Stimulated activated naive CD8-positive, alpha-beta T cell treated with anti-CD3 and anti-CD28 coated beads, Interleukin-15, amount 100 ng/mL, for 72 hours (primary cell): ENCODE data around the gene GLIS2.

Source experiments
- ATAC-seq: fragments of 150-1000 bp; cut with Tn5 transposase; 2 replicates; pipeline ENCODE4 v1.10.0; 2021; ENCODE audit warnings: mild to moderate bottlenecking, moderate library complexity
- DNase-seq, 2 donors: peaks; one replicate each; pipeline ENCODE4 v3.0.0; 2021 to 2022
- H3K27ac Mint-ChIP-seq, 2 donors: one replicate each; pipeline ENCODE4 v1.8.0; 2022; ENCODE audit warnings: mild to moderate bottlenecking in 2 of 2, mixed read lengths in 2 of 2, moderate library complexity in 2 of 2
- H3K27me3 Mint-ChIP-seq: one replicate; pipeline ENCODE4 v1.8.0; 2022; ENCODE audit warnings: mixed read lengths
- H3K4me1 Mint-ChIP-seq: one replicate; pipeline ENCODE4 v1.8.0; 2022; ENCODE audit warnings: mild to moderate bottlenecking, mixed read lengths
- H3K4me3 Mint-ChIP-seq, 2 donors: one replicate each; pipeline ENCODE4 v1.8.0; 2022; ENCODE audit warnings: mild to moderate bottlenecking in 2 of 2, mixed read lengths in 2 of 2, moderate library complexity in 1 of 2
- H3K9me3 Mint-ChIP-seq, 2 donors: one replicate each; pipeline ENCODE4 v1.8.0; 2022; ENCODE audit warnings: mixed read lengths in 2 of 2

The GLIS2 gene

DNA sequence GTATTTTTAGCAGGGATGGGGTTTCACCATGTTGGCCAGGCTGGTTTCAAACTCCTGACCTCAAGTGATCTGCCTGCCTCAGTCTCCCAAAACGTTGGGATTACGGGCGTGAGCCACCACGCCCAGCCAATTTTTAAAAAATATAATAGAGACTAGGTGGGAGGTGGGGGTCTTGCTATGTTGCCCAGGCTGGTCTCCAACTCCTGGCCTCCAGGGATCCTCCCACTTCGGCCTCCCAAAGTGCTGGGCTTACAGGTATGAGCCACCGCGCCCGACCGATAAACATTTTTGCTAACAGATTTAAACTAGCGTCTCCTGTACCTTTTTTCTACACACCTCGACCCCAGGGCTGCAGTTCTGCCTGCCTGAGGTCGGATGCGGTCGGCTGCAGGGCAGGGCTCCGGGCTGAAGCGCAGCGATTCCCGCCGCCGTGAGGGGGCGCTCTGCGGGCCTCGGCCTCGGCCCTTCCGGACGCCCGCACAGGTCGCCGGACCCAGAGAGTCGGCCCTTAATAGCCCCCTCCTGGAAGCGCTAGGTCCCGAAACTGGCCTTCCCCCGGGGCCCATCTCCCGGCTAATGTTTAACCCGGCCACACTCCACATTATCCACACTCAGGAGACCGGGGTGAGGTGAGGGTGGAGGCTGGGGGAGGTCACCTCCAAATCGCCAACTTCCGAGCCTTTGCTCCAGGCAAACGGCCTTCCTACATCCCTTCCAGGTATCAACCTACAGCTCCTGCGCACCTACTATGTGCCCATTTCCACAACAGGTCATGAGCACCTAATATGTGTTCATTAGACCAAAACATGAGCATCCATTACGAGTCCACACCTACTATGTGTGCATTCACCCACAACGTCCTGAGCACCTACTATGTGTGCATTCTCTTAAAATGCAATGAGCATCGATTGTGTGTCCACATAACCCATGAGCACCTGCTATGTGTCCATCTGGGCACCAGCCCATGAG lies 2.0 kb upstream of the GLIS2 start:
- ATAC-seq = peak; percentile 33
- no peak overlapping the region for H3K27ac Mint-ChIP-seq
- H3K27me3 Mint-ChIP-seq = peaks cover 60% of the 10 kb centered on the region
- H3K9me3 Mint-ChIP-seq = no peaks in the 10 kb centered on the region
- peak in 1 of 2 donors; percentile 37 for DNase-seq
- peak overlapping the region in 1 of 2 donors; percentile 84 for H3K4me3 Mint-ChIP-seq
- H3K4me1 Mint-ChIP-seq = peaks cover 39% of the 10 kb centered on the region

DNA sequence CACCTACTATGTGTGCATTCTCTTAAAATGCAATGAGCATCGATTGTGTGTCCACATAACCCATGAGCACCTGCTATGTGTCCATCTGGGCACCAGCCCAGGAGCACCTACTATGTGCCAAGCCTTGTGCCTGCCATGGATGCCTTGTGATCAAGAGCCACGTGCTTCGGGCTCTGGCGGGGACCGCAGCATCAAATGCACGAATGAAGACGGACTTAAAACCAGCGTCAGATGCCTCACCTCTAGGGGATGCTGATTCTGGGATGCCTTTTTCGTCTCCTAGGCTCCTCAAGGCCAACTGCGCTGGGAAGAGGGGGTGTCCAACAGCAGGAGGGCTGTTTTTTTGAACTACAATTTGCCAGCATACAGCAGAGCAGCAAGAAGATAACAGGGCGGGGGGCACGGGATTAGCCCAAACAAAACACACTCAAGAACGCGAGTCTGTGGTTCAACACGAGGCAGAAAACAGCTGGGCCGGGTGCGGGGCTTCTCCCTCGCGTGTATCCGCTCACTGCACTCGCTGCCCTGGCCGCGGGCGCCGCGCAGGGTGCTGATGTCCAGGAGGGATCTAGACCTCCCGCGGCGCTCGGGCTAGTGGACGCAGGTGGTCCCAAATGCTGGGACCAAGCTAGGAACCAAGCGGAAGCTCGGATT lies 1.2 kb upstream of the GLIS2 start:
- Mint-ChIP-seq H3K4me3 (peak overlapping the region; percentile 84 to 86), H3K9me3 (no peaks in the 10 kb centered on the region), H3K4me1 (peaks cover 39% of the 10 kb centered on the region), H3K27ac (peak overlapping the region in 1 of 2 donors; percentile 26), H3K27me3 (peaks cover 62% of the 10 kb centered on the region)
- no peak for DNase-seq
- ATAC-seq = peak; percentile 19

DNA sequence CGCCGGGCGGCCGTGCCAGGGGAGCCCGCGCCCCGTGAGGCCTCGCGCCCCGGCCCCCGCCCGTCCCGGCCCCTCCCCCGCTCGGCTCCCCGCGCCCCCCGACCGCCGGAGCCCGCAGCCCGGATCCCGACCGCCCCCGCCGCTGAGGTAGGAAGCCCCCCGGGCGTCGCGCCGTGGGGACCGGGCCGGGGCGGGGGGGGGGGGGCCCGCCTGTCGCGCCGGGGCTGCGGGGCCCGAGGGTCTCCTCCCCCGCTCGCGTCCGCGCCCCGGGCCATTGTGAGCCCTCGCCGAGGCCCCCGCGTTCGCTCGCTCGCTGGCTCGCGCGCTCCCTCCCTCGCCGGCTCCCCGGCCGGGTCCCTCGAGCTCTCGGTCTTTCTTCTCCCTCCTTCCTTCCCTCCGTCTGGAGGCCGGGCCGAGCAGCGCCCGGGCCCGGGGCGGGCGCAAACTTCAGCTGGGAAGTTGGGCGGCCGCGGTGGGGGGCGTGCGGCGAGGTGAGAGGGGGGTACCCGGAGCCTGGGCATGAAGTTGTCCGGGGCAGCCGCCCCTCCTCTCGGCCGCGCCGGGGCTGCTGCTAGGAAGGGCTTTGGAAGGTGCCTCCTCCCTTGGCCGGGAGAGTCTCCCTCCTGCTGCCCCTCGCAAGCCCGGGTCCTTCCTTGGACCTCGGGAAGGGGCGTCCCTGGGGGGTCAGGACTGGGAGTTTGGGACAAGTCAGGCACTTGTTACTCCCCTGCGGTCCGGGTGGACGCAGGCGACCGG lies 419 bp downstream of the GLIS2 start:
- H3K4me1 Mint-ChIP-seq = peaks cover 36% of the 10 kb centered on the region
- ATAC-seq = no peak
- H3K4me3 Mint-ChIP-seq = peak overlapping the region; percentile 53 to 69
- peaks cover 47% of the 10 kb centered on the region for H3K27me3 Mint-ChIP-seq
- no peak overlapping the region for H3K27ac Mint-ChIP-seq
- H3K9me3 Mint-ChIP-seq = no peaks in the 10 kb centered on the region
- no peak for DNase-seq

DNA sequence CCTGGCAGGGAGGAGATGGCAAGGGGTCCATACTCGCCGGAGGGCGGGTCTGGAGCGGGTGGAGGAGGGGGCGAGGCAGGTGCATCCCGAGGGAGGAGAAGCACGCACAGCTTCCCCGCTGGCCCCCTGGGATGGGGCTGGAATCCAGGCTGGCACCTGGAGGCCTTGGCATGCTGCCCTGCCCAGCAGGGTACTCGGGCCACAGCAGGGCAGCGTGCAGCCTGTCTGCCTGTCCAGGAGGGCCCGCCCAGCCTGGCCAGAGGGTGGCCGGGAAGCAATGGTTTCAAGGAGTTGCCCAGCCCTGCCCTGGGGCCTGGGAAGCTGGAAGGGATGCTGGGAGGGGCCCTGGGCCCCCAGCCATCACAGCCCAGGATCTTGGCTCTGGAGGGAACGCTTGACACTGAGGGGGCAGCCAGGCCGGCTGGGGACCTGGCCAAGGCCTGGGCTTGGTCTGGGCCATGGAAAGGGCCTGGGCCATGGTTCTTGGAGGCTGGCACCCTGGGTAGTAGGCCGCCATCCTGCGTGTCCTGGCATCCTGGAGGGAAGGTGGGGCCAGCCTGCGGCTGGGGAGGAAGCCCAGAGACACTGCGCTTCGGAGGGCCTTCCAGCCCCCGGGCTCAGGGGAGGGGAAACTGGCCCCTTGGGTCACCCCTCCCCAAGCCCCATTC lies 1.1 kb downstream of the GLIS2 start:
- H3K27me3 Mint-ChIP-seq = peaks cover 45% of the 10 kb centered on the region

DNA sequence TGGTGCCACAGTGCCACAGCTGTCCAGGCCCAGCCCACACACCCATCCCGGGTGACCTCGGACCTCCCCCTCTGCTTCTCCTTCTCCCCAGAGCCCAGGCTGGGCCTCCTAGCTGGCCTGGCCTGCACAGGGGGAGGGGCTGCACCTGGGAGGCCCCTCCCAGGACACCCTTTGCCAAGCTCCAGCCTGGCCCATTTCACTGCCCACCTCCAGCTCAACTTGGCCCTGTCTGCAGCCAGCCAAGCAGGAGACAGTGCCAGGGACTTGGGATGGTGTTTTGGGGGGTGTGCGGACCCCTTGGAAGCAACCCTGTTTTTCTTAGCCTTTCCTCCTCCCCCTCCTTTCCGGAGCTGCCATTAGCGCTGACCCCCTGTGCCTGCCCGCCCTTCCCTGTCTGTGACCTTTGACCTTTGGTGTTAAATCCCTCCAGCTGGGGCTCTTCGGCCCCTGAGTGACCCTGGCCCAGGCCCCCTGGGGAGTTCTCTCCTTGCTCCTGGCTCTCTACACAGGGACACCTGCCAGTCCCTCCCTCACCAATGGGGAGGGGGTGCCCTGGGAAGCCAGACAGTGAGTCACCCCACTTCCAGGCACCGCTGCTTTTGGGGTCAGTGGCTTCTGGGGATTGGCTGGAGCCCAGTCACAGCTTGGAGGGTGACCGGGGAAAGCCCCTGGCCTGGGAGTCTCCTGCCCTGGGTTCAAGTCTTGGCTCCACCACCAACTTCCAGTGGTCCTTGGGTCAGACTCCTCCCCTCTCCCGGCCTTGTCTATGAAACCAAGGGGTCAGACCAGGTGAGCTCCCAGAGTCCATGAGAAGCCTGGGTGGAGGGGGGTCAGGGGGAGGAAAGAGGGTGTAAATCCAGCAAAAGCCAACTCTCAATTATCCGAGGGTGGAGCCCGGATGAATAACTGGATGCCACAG lies 1.9 kb downstream of the GLIS2 start:
- H3K4me1 Mint-ChIP-seq = peaks cover 36% of the 10 kb centered on the region
- peaks cover 45% of the 10 kb centered on the region for H3K27me3 Mint-ChIP-seq
- no peaks in the 10 kb centered on the region for H3K9me3 Mint-ChIP-seq
- H3K4me3 Mint-ChIP-seq = no peak overlapping the region
- H3K27ac Mint-ChIP-seq = peak overlapping the region in 1 of 2 donors; percentile 65
- no peak for DNase-seq
- ATAC-seq = no peak

More for the DNA sequence above, 1.1 kb downstream of the GLIS2 start:
- peak overlapping the region in 1 of 2 donors; percentile 69 for H3K4me3 Mint-ChIP-seq
- peaks cover 36% of the 10 kb centered on the region for H3K4me1 Mint-ChIP-seq
- ATAC-seq (no peak), DNase-seq (no peak)
- no peaks in the 10 kb centered on the region for H3K9me3 Mint-ChIP-seq
- no peak overlapping the region for H3K27ac Mint-ChIP-seq

DNA sequence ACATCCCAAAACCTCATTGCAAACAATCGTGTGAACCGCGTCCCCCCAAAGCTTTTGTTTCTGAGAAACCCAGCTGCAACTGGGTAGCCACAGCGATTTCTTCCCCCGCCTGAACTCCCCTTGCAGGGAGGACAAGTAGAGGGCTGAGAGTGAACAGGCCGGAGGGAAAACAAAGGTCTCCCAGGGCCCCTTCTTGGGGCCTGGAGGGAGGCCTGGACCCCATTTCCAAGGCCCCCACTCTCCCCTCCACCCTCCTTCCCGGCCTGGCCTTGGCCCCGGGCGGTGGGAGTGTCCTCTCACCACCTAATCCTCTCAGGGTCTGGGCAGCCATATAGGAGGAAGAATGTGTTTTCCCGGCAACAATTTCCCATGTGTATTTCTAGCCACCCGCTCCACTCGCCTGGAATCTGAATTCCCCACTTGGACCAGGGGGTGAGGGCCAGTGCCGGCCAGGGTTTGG lies 2.6 kb downstream of the GLIS2 start:
- Mint-ChIP-seq H3K9me3 (no peaks in the 10 kb centered on the region), H3K27ac (no peak overlapping the region), H3K4me3 (no peak overlapping the region), H3K27me3 (peaks cover 45% of the 10 kb centered on the region), H3K4me1 (peaks cover 36% of the 10 kb centered on the region)
- ATAC-seq (no peak), DNase-seq (no peak)

DNA sequence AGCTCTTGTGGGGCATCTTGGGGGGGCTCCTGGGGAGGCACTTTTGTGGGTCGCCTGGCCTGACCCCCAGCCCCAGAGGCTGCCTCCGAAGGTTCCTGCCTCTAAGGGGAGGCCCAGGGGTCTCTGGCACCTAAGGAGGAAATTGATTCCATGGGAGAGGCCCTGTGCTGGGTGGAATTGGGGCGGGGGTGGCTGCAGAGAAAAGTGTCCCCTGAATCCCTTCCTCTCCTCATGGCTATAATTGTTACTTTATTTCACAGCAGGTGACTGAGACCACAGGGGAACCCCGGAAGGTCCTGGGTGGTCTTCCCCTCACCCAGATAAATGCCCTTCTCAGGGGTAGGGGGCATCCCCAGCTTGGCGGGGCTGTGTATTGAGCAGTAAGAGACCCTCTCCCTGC lies 3.1 kb downstream of the GLIS2 start:
- no peak for ATAC-seq
- no peak for DNase-seq
- H3K4me3 Mint-ChIP-seq = no peak overlapping the region
- H3K27ac Mint-ChIP-seq = no peak overlapping the region
- peaks cover 33% of the 10 kb centered on the region for H3K4me1 Mint-ChIP-seq
- no peaks in the 10 kb centered on the region for H3K9me3 Mint-ChIP-seq
- peaks cover 41% of the 10 kb centered on the region for H3K27me3 Mint-ChIP-seq

DNA sequence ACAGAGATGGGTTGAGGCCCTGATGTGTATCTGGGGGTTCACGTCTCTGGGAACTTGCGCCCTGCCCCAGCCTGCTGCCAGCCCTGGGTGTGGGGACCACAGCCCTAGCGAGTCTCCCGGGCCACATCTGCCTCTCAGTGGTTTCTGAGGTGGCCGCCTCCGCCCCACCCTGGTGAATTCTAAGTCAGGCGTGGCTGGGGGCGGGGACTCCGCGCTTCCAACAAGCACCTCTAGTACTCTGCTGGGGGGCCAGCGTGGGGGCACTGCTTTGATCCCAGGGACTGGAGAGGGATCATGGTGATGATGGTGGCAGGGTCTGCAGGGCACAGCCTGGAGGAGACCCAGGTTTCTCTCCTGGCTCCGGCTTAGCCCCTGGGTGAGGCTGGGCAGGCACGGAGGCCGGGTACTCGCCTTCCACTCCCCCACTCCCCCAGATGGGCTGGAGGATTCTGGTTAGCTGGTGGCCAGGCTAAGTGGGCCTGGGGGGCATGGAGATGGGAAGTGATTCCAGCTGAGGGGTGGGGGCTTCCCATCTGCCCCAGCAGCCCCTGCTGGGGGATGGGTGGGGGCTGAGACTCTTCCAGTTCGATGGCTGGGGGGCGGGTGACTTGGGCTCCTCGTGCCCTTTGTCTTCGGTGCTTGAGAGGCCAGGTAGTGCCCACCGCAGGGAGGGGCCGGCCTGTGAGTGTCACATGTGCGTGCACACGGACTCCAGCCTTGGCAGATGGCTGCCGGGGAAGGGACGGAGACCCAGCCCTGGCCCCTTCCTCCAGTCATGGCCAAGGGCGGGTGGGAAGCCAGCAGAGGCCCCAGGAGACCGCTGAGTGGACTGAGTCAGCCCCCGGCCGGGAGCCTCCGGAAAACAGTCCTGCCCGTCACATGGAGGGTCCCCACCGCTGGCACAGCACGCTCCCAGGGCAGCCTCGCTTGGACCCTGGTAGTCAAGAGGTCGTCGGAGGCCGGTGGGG lies 3.9 kb downstream of the GLIS2 start:
- Mint-ChIP-seq H3K27me3 (peaks cover 33% of the 10 kb centered on the region), H3K27ac (no peak overlapping the region)
- peak; percentile 67 to 76 for DNase-seq

DNA sequence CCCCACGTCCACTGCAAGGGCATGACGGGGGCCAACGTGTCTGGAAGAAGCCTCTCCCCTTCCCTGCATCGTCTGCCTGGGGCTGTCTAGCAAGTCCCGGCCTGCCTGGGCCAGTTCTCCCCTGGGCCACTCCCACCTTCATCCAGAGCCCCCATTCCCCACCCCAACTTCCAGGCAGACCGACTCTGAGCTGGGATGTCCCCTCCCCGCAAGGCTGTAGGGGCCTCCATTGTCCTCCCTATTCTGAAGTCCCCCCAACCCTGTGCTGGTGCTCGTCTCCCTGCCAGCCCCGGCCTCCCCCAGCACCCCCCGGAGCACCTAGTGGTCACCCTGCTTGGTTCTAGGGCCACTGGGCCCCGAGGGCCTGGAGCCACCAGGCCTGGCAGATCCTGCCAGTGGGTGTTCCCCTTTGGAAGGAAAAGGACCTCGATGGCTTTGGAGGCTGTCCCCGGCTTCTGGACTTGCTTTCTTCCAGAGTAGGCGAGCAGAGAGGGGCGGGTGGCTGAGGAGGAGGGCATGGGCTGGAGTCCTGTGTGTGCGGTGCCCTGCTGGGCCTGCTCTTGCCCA lies 4.8 kb downstream of the GLIS2 start:
- H3K4me3 Mint-ChIP-seq = no peak overlapping the region
- H3K27me3 Mint-ChIP-seq = peaks cover 28% of the 10 kb centered on the region
- ATAC-seq = no peak

More for the DNA sequence above, 3.9 kb downstream of the GLIS2 start:
- peaks cover 26% of the 10 kb centered on the region for H3K4me1 Mint-ChIP-seq
- H3K9me3 Mint-ChIP-seq = no peaks in the 10 kb centered on the region
- no peak overlapping the region for H3K4me3 Mint-ChIP-seq
- ATAC-seq = peak; percentile 83

DNA sequence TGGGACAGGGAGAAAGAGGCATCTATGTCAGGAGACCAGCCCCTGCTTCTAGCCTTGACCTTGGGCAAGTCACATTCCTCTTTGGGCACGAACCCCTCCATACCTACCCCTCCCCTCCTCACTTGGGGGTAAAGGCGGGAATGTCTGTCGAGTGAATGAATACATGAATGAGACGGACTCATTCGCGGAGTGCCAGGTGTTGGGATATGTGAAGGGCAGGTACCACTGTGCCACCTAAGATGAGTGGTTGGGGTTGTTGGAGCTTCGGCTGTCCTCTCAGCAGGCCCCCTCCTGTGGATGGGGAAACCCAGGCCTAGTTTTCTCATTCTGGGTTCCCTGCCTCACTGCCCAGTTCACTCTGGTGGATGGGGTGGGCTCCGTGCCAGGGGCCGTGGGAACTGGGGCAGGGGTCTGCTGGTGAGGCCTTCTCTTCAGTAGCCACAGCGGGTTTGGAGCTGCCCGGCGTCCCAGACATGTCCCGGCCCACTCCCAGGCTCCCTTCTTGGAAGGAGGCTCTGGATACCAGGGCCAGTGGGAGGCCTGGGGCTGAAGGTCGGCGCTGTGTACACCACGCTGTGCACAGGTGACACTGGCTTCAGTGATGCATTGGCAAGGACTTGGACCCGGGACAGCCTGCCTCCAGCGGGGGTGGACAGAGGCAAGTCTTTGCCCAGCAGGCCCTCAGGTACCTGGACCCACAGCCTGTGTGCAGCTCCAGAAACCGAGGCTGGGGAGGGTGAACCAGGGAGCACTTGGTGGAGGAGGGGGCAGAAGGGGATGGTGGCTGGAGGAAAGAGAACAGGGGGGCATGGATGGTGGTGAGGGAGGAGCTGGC lies 5.6 kb downstream of the GLIS2 start:
- ATAC-seq (no peak), DNase-seq (no peak)
- Mint-ChIP-seq H3K4me1 (peaks cover 21% of the 10 kb centered on the region), H3K27ac (no peak overlapping the region), H3K4me3 (no peak overlapping the region), H3K27me3 (peaks cover 26% of the 10 kb centered on the region), H3K9me3 (no peaks in the 10 kb centered on the region)

More for the DNA sequence above, 4.8 kb downstream of the GLIS2 start:
- DNase-seq = no peak
- H3K27ac Mint-ChIP-seq = no peak overlapping the region
- H3K4me1 Mint-ChIP-seq = peaks cover 21% of the 10 kb centered on the region
- no peaks in the 10 kb centered on the region for H3K9me3 Mint-ChIP-seq

DNA sequence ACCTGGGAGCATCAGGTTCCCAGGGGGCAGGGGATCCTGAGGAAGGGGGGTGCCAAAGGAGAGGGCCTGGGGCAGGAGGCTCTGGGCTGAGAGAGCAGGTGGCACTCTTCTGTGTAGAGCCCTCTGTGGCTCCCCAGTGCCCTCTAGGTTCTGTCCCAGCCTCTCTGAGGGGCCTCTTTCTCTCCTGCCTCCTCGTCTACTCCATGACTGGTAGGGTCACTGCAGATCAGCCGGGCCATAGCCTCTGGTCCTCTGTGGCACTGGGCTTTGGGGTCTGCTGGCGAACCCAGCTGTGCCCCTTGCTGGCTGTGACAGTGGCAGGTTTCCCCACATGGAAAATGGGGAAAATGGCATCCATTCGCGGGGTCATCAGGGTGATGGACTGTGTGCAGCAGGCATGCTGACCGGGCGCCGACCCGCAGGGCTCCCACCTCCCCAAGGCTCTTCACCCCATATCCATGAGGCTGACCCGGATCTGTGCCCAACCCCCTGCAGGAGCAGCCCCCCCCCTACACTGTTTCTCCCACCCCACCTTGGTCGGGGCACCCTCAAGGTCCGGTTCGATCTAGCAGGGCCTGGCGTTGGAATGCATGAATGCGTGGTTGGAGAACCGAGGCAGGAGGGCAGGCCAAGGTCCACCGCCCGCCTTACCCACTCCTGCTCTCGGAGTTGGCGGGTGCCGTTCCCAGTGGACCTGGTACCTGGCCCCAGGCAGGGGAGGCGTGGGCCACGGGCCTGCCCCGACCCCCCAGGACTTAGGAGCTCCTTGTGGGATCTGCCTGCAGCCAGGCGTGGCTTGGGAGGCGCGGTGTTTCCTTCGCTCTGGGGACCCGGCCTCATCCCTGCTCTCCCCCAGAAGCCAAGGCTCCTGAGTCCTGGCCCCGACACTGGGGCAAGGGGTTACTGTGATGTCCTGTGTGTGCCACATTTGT lies 6.5 kb downstream of the GLIS2 start:
- H3K27ac Mint-ChIP-seq = no peak overlapping the region

More for the DNA sequence above, 6.5 kb downstream of the GLIS2 start:
- no peaks in the 10 kb centered on the region for H3K9me3 Mint-ChIP-seq
- H3K4me1 Mint-ChIP-seq = peaks cover 21% of the 10 kb centered on the region
- H3K27me3 Mint-ChIP-seq = peaks cover 17% of the 10 kb centered on the region
- ATAC-seq (no peak), DNase-seq (no peak)
- H3K4me3 Mint-ChIP-seq = no peak overlapping the region
